Fibroblast of lung (primary cell): ENCODE data around the gene TLN1. TPM values are rescaled to one million over a fixed set of nuclear protein-coding genes. Genes with fewer than 3 reads are reported as not detected.

Experiments
- DNase-seq, 2 donors: peaks; one replicate each; pipeline versions ENCODE4 v3.0.0 to v3.0.0-alpha.2; 2010; ENCODE audit warnings: low read depth in 2 of 2
- H2AFZ ChIP-seq: 2 replicates; pipeline ENCODE4 v1.5.1; 2012; ENCODE audit warnings: low read length, control low read depth, inconsistent platforms
- H3K27ac ChIP-seq: 2 replicates; pipeline ENCODE4 v1.5.1; 2011; ENCODE audit warnings: low read length, control low read depth; ENCODE audit not compliant: insufficient read depth
- H3K27me3 ChIP-seq: 2 replicates; pipeline ENCODE4 v1.5.1; 2011; ENCODE audit warnings: mild to moderate bottlenecking, low read length; ENCODE audit not compliant: control insufficient read depth, insufficient read depth
- H3K36me3 ChIP-seq: 2 replicates; pipeline ENCODE4 v1.5.1; 2011; ENCODE audit warnings: low read length; ENCODE audit not compliant: control insufficient read depth, insufficient read depth
- H3K4me1 ChIP-seq: 2 replicates; pipeline ENCODE4 v1.5.1; 2011; ENCODE audit warnings: low read length; ENCODE audit not compliant: control insufficient read depth, insufficient read depth; ENCODE audit errors: extremely low read depth
- H3K4me2 ChIP-seq: 2 replicates; pipeline ENCODE4 v1.5.1; 2011; ENCODE audit warnings: low read length, control low read depth; ENCODE audit not compliant: insufficient read depth; ENCODE audit errors: extremely low read depth
- H3K4me3 ChIP-seq, 4 experiments: fragments of 200-600 bp in 1 of 4; sonication (generic) in 1 of 4; replicated peaks in 1 of 4; 2 replicates each; pipeline ENCODE4 v1.5.1; 2011 to 2016; ENCODE audit warnings: low read length in 4 of 4, low read depth in 3 of 4, mild to moderate bottlenecking in 3 of 4, control low read depth in 2 of 4, inconsistent platforms in 1 of 4, mixed read lengths in 1 of 4; ENCODE audit not compliant: insufficient read depth in 1 of 4; ENCODE audit errors: control extremely low read depth in 1 of 4
- H3K79me2 ChIP-seq: 2 replicates; pipeline ENCODE4 v1.5.1; 2012; ENCODE audit warnings: mild to moderate bottlenecking, low read length, inconsistent platforms; ENCODE audit not compliant: control insufficient read depth, insufficient read depth
- H3K9ac ChIP-seq: 2 replicates; pipeline ENCODE4 v1.5.1; 2011; ENCODE audit warnings: mild to moderate bottlenecking, low read length, control low read depth; ENCODE audit not compliant: insufficient read depth
- H3K9me3 ChIP-seq: 2 replicates; pipeline ENCODE4 v1.5.1; 2012; ENCODE audit warnings: low read depth, low read length; ENCODE audit not compliant: control insufficient read depth, insufficient read depth
- H4K20me1 ChIP-seq: 2 replicates; pipeline ENCODE4 v1.5.1; 2011; ENCODE audit warnings: low read length; ENCODE audit not compliant: control insufficient read depth, insufficient read depth; ENCODE audit errors: extremely low read depth
- EZH2 ChIP-seq: IDR thresholded peaks from 2 replicates; pipeline ENCODE4 v1.5.1; 2012; ENCODE audit warnings: low read length, control low read depth, mild to moderate bottlenecking; ENCODE audit errors: missing control alignments
- polyA plus RNA-seq, 2 donors: library from polyadenylated mRNA; depleted of rRNA in 1 of 2; stranded (reverse) in 1 of 2; unstranded in 1 of 2; fragments of >200 nt; gene quantifications; 2 replicates each; pipeline ENCODE4 v1.2.1, GENCODE V29; 2011 to 2012; ENCODE audit warnings: missing spikeins in 1 of 2
- total RNA-seq: library from RNA; depleted of rRNA; stranded (reverse); fragments of >200 nt; gene quantifications from 2 replicates; pipeline ENCODE4 v1.2.1, GENCODE V29; 2014
- TF ChIP-seq, protein P1 (sequence below), 2 donors: IDR thresholded peaks in 1 of 2; conservative IDR thresholded peaks in 1 of 2; 1 replicate in 1 of 2; 2 replicates in 1 of 2; pipeline ENCODE4 v1.5.1; 2011 to 2012; ENCODE audit warnings: low read length in 2 of 2, control low read depth in 1 of 2, inconsistent platforms in 1 of 2, low read depth in 1 of 2, mild to moderate bottlenecking in 1 of 2

TLN1 gene
- total and polyA plus RNA-seq, 2 donors (not counting 1 experiment from before 2014, with no cell fraction given), result 214 to 405 TPM

DNA sequence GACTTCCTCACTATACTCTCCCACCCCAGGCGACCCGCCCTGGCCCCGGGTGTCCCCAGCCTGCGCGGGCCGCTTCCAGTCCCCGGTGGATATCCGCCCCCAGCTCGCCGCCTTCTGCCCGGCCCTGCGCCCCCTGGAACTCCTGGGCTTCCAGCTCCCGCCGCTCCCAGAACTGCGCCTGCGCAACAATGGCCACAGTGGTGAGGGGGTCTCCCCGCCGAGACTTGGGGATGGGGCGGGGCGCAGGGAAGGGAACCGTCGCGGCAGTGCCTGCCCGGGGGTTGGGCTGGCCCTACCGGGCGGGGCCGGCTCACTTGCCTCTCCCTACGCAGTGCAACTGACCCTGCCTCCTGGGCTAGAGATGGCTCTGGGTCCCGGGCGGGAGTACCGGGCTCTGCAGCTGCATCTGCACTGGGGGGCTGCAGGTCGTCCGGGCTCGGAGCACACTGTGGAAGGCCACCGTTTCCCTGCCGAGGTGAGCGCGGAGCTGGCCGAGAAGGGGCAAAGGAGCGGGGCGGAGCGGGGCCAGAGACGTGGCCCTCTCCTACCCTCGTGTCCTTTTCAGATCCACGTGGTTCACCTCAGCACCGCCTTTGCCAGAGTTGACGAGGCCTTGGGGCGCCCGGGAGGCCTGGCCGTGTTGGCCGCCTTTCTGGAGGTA is 56.1 kb downstream of the TLN1 start:
- Histone ChIP-seq H3K9me3 (no peaks in the 10 kb centered on the region), H3K36me3 (no peaks in the 10 kb centered on the region), H2AFZ (peak overlapping the region; percentile 71), H3K27ac (no peak overlapping the region), H3K4me1 (peaks cover 11% of the 10 kb centered on the region), H4K20me1 (no peaks in the 10 kb centered on the region), H3K9ac (no peak overlapping the region), H3K79me2 (no peaks in the 10 kb centered on the region), H3K4me2 (peak overlapping the region; percentile 70), H3K27me3 (no peaks in the 10 kb centered on the region), H3K4me3 (peak overlapping the region; percentile 18 to 48 (median 26))
- TF ChIP-seq, protein P1, sequence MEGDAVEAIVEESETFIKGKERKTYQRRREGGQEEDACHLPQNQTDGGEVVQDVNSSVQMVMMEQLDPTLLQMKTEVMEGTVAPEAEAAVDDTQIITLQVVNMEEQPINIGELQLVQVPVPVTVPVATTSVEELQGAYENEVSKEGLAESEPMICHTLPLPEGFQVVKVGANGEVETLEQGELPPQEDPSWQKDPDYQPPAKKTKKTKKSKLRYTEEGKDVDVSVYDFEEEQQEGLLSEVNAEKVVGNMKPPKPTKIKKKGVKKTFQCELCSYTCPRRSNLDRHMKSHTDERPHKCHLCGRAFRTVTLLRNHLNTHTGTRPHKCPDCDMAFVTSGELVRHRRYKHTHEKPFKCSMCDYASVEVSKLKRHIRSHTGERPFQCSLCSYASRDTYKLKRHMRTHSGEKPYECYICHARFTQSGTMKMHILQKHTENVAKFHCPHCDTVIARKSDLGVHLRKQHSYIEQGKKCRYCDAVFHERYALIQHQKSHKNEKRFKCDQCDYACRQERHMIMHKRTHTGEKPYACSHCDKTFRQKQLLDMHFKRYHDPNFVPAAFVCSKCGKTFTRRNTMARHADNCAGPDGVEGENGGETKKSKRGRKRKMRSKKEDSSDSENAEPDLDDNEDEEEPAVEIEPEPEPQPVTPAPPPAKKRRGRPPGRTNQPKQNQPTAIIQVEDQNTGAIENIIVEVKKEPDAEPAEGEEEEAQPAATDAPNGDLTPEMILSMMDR (conservative IDR thresholded peaks at IDR 0.05 in 1 of 2, IDR thresholded peaks at IDR 0.05 in 1 of 2; ENCODE audit: low read depth in 1 of 2, low read length in 2 of 2), result no peak
- TF ChIP-seq EZH2, result no peak
- no peak for DNase-seq

DNA sequence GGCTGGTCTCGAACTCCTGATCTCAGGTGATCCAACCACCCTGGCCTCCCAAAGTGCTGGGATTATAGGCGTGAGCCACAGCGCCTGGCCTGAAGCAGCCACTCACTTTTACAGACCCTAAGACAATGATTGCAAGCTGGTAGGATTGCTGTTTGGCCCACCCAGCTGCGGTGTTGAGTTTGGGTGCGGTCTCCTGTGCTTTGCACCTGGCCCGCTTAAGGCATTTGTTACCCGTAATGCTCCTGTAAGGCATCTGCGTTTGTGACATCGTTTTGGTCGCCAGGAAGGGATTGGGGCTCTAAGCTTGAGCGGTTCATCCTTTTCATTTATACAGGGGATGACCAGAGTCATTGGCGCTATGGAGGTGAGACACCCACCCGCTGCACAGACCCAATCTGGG is 56.8 kb downstream of the TLN1 start:
- Histone ChIP-seq H4K20me1 (no peaks in the 10 kb centered on the region), H3K9ac (no peak overlapping the region), H3K27ac (no peak overlapping the region), H3K4me2 (no peak overlapping the region), H3K4me3 (no peak overlapping the region), H2AFZ (no peak overlapping the region), H3K4me1 (peaks cover 8% of the 10 kb centered on the region), H3K36me3 (no peaks in the 10 kb centered on the region), H3K9me3 (no peaks in the 10 kb centered on the region), H3K27me3 (no peaks in the 10 kb centered on the region), H3K79me2 (no peaks in the 10 kb centered on the region)
- TF ChIP-seq EZH2, result no peak
- TF ChIP-seq, protein P1 (conservative IDR thresholded peaks at IDR 0.05 in 1 of 2, IDR thresholded peaks at IDR 0.05 in 1 of 2; ENCODE audit: low read depth in 1 of 2, low read length in 2 of 2), result no peak
- DNase-seq, result no peak

DNA sequence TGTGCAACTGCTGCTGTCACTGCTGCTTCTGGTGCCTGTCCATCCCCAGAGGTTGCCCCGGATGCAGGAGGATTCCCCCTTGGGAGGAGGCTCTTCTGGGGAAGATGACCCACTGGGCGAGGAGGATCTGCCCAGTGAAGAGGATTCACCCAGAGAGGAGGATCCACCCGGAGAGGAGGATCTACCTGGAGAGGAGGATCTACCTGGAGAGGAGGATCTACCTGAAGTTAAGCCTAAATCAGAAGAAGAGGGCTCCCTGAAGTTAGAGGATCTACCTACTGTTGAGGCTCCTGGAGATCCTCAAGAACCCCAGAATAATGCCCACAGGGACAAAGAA is 58.0 kb downstream of the TLN1 start:
- no peak for DNase-seq
- Histone ChIP-seq H3K9me3 (no peaks in the 10 kb centered on the region), H3K27ac (no peak overlapping the region), H3K36me3 (no peaks in the 10 kb centered on the region), H3K4me2 (no peak overlapping the region), H3K4me3 (no peak overlapping the region), H3K27me3 (no peaks in the 10 kb centered on the region), H3K4me1 (peaks cover 7% of the 10 kb centered on the region), H3K9ac (no peak overlapping the region), H3K79me2 (no peaks in the 10 kb centered on the region), H4K20me1 (no peaks in the 10 kb centered on the region), H2AFZ (no peak overlapping the region)
- no peak for TF ChIP-seq EZH2
- TF ChIP-seq, protein P1 (conservative IDR thresholded peaks at IDR 0.05 in 1 of 2, IDR thresholded peaks at IDR 0.05 in 1 of 2; ENCODE audit: low read depth in 1 of 2, low read length in 2 of 2), result no peak
